GM18502 (cell line): ENCODE measurements around the gene PFKL.
"Not testable (repeated sequence)": the region's sequence is repeated elsewhere in the genome, so short reads cannot be mapped to it uniquely, and the experiment has no call there.

Experiments used
- ATAC-seq: cut with Tn5 transposase; IDR thresholded peaks from one replicate; pipeline ENCODE4 v1.9.1; 2021; ENCODE audit warnings: mild to moderate bottlenecking; ENCODE audit not compliant: unreplicated experiment, poor library complexity

PFKL gene

DNA sequence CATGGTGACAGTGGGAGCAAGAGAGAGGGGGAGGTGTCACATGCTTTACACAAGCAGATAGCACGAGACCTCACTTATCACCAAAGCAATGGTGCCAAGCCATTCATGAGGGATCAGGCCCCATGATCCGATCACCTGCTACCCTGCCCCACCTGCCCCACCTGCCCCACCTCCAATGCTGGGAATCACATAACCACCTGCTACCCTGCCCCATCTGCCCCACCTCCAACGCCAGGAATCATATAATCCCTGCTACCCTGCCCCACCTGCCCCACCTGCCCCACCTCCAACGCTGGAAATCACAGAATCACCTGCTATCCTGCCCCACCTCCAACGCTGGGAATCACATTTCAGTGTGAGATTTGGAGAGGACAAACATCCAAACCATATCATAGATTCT, 24.8 kb upstream of the PFKL start:
- no peak for ATAC-seq

DNA sequence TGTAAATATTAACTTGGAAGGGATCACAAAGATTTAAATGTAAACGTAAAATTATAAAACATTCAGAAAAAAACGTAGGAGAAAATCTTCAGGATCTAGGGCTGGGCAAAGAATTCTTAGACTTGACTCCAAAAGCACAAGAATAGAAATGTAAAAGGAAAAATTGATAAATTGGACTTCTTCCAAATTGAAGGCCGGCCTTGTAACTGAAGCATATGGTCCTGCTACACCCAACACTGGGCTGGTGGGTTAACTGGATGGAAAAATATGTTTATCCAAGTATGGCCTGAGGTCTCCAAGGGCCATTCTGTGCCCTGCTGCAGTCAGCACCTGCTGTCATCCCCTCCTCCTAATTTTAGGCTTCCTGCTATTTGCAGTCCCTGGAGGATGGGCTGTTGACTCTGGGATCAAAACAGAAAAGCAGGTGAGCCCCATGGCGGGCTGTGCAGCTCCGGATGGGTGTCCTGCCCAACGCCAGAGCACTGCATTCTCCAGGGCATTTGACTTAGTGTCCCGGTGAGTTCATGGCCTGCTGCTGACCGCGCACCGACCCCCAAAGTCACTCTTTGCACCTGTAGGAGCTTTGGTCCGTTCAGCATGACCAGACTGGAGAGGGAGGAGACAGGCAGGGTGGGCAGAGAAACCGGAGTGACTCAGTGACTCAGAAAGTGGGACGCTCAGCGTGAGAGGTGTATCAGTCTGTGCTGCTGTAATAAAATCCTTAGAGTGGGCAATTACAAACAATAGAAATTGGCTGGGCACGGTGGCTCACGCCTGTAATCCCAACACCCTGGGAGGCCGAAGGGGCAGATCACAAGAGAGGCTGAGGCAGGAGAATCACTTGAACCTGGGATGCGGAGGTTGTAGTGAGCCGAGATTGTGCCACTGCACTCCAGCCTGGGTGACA, 20.2 kb upstream of the PFKL start:
- ATAC-seq: no peak

DNA sequence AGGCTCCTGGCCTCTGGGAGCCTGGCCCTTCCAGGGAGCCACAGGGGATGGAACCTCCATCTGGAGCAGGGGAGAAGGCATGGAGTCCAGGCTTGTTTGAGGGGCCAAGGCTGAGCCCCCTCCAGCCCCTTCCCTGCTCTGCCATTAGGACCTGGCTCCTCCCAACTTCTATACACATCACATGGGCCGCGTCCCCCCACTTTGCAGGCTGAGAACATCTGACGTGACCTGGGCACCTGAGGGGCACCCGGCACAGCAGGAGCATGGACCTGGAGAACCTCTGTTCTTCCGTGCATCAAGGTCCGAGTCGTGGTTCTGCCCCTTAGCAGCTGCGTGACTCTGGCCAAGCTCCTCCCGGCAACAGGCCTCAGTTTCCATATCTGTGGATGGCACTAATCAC, 18.1 kb upstream of the PFKL start:
- no peak for ATAC-seq

DNA sequence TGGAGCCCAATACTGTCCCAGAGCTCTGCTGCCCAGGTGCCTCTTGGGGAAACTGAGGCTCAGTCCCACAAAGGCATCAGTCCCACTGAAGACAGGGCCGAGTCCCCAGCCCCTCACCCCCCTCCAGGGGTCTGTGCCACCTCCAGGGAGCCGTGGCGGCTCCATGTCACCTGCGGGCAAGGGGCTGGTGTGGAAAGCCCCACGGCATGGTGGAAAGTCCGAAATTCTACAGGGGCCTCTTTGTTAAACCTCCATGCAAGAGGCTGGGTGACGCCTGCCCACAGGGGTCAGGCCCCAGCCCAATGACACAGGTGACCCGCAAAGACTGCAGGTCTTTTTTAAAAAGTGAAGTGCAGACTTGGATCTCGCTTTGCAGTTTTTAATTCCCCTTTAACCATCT, 17.5 kb upstream of the PFKL start:
- no peak for ATAC-seq

DNA sequence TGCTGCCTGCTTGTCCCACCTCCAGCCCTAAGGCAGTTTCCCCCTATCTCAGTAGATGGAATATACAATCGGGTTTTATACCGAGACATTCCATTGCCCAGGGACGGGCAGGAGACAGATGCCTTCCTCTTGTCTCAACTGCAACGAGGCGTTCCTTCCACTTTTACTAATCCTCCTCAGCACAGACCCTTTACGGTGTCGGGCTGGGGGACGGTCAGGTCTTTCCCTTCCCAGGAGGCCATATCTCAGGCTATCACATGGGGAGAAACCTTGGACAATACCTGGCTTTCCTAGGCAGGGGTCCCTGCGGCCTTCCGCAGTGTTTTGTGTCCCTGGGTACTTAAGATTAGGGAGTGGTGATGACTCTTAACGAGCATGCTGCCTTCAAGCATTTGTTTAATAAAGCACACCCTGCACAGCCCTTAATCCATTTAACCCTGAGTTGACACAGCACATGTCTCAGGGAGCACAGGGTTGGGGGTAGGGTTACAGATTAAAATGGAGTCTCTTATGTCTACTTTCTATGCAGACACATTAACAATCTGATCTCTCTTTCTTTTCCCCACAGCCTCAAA, 16.6 kb upstream of the PFKL start:
- ATAC-seq: not testable (repeated sequence)

DNA sequence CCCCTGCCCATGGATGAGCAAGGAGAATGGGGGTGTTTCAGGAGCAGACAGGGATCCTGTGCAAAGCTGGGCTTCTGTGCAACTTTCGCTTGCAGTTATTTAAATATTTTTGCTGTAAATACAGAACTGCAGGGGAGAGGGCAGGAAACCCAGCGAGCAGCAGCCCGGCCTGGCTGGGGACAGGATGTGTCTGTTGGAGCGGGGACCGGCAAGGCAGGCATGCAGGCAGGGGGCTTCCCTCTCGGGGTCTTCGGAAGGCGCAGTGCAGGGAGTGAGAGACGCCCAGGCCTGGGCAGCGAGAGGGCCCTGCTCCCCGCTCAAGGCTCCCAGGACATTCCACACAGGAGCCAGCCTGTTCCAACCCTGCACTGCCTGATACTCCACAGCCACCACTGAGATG, 15.9 kb upstream of the PFKL start:
- ATAC-seq: no peak

DNA sequence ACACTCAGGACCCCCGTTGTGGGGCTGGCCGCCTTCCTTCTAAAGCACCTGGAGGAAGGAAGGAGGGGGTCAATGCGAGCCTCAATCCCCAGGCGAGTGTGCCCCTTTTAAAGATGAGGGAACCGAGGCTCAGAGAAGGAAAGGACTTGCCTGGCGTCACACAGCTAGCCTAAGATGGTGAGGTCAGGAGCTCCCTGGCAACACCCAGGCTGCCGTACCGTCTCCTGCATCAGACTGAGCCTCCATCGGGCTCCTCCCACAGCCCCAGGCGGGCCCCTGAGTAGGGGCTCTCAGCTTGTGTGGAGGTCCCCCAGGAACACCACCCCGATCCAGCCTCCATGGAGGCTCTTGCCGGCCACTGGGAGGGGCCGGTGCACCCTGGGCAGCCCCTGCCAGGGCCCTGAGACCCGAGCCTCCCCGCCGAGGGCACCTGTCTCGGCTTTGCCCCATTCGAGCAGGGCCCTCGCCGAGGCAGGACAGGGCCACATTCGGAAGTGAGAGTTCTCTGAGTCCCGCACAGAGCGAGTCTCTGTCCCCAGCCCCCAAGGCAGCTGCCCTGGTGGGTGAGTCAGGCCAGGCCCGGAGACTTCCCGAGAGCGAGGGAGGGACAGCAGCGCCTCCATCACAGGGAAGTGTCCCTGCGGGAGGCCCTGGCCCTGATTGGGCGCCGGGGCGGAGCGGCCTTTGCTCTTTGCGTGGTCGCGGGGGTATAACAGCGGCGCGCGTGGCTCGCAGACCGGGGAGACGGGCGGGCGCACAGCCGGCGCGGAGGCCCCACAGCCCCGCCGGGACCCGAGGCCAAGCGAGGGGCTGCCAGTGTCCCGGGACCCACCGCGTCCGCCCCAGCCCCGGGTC, 14.5 kb upstream of the PFKL start, which contains the start of gene AIRE:
Gene AIRE (plus strand): TSS at position 739 of the 855 bp plus-strand sequence. CDS start 131 bp downstream, outside the sequence.
- ATAC-seq: no peak

DNA sequence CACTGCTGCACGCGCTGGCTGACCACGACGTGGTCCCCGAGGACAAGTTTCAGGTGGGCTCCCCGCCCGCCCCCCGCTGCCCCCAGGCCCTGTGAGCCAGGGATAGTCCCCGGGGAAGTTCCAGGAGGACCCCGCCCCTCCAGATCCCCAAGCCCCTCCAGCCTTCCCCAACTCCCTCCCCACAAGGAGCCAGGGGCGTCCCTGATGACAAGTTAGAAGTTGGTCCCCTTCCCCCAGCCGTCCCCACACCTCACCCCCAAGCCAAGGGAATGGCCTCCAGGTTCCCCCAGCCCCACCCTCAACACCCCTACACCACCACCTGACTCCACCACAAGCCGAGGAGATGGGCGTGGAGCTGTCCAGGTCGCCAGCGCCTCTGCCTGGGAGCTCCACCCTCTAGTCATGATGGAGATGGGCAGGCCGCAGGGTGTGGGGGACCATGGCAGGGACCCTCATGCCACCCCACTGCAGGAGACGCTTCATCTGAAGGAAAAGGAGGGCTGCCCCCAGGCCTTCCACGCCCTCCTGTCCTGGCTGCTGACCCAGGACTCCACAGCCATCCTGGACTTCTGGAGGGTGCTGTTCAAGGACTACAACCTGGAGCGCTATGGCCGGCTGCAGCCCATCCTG, 13.7 kb upstream of the PFKL start:
- no peak for ATAC-seq

DNA sequence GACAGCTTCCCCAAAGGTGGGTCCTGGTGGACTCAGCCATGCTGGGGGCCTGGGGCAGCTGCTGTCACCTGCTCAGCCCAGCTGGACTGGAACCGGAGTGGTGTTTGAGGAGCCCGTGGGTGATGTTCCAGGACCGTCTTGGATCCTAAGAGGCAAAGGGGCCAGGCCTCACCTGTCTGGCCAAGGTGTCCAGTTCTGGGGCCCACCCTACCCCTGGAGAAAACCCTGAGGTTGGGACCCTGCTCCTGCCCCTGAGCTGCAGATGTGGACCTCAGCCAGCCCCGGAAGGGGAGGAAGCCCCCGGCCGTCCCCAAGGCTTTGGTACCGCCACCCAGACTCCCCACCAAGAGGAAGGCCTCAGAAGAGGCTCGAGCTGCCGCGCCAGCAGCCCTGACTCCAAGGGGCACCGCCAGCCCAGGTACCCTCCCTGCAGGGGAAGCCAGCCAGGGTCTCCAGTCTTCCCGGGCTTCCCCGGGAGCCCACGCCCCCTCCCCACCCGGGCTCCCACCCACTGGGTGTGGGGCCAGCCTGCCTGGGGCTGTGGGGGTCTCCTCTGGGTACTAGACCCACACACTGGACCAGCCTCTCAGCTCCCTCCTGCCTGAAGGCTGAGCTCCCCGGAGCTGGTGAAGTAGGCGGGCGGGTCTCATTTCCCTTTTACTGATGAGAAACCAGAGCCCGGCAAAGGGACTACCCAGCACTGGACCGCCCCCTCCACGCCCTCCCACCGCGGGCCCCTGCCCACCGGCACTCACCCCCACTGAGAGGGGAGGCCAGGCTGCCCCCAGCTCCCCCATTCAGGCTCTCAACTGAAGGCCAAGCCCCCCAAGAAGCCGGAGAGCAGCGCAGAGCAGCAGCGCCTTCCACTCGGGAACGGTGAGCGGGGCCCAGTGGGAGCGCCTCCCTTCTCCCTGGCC, 12.9 kb upstream of the PFKL start:
- no peak for ATAC-seq

DNA sequence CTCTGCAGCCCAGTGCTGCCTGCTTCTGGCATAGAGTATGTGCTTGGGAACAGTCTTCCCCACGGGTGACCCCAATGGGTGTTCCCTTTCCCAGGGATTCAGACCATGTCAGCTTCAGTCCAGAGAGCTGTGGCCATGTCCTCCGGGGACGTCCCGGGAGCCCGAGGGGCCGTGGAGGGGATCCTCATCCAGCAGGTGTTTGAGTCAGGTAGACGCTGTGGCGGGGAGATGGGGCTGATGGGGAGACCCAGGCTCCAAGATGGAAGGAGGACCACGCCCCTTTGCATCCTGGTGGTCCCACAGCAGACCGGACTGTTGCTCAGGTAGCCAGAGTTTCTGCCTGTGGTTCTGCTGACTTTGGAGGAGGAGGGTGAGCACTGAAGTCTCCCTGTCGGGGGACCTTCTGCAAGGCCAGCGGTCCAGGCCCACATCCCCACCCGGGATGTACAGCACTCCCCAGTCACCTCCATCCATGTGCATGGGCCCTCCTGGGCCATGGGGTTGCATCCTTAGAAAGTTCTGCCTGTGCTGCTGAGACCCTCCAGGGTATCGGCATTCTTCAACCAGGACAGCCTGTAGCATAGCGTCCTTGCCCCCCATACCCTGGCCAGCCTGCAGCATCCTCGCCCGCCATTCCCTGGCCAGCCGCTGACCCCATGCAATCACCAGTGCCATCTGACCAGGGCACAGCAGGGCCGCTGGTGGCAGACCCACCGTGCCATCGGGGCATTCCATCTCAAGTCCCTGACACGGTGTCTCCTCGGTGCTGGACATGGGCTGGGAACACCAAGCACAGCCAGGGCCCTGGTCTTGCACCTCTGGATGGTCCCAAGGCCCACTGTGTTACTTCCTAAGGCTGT, 11.4 kb upstream of the PFKL start:
- ATAC-seq: no peak

DNA sequence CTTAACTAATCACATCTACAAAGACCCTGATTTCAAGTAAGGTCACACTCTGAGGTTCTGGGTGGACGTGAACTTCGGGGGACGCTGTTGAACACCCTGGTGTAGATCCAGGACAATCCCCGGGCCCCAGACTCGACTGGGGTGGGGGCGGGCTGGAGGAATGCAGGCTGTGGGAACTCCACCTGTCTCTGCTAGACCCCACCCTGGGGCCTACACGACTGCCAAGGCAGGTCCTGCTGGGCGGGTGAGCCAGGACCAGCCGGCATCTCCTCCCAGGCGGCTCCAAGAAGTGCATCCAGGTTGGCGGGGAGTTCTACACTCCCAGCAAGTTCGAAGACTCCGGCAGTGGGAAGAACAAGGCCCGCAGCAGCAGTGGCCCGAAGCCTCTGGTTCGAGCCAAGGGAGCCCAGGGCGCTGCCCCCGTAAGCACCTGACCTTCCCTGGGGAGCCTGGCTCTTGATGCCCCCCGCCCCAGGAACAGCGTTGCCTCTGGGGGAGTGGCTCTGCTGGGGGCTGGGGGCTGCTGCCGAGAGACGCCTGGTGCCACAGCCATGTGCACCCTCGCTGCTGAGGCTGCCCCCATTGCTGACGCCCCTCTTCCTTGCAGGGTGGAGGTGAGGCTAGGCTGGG, 10.4 kb upstream of the PFKL start:
- ATAC-seq: no peak

DNA sequence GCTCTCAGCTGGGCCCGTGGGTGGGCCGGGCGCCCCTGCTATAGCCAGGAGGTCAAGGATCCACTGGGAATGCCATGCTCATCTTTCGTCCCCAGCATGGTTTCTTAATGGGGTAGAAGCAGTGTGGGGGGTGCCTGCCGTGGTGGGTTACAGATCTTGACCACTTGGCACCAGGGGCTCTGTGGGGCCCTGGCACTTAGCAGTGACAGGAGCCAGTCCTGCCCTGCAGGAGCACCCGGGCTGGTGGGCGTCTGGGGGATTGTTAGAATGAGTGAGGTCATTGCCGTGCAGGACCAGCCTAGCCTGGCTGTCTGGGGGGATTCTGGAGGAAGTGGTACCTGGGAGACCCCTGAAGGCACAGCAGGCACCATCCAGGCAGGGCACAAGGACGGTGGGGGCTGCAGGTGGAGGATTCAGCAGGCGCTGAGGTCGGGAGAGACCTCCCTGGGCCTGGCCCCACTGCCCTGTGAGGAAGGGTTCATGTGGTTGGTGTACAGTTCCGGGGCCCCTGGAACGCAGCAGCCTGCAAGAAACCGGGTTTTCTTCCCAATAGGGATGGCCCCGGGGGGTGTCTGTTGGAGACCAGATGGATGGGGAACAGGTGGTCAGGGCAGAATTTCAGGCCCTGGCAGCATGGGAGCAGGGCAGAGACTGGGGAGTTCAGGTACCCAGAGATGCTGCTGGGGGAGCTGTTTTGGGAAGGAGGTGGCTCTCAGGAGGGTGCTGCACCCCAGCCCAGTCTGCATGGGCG, 9.4 kb upstream of the PFKL start:
- ATAC-seq: no peak

DNA sequence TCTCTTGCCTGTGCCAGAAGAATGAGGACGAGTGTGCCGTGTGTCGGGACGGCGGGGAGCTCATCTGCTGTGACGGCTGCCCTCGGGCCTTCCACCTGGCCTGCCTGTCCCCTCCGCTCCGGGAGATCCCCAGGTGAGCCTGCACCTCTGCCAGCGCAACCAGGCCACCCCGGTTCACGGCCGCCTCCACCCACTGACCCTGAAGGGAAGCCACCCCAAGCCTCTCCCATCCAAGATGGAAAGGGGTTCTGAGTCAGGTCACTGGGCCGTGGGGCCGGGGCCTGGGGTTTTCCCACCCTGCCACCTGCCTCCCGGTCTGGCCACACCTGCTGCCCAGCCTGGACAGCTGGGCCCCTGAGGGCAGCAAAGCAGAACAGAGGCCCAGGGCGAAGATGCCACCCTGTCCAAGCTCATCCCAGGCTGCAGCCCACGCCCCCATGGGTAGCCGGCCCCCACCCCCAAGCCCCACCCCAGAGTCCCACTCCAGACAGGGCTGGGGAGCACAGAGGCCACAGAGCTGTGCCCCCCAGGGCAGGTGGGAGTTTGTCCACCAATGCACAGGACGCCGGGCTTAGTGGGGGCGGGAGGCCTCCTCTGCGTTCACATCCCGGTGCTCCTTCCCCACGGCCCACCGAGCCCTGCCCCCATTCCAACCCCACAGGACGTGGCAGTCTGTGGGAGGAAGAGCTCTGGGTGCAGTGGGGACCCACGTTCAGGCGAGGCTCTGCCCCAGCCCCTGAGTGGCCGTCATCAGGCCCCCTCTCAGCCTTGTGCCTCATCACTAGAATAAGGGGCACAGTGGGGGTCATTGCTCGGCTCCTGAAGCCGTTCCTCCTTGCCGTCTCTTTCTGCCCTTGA, 8.5 kb upstream of the PFKL start:
- no peak for ATAC-seq

DNA sequence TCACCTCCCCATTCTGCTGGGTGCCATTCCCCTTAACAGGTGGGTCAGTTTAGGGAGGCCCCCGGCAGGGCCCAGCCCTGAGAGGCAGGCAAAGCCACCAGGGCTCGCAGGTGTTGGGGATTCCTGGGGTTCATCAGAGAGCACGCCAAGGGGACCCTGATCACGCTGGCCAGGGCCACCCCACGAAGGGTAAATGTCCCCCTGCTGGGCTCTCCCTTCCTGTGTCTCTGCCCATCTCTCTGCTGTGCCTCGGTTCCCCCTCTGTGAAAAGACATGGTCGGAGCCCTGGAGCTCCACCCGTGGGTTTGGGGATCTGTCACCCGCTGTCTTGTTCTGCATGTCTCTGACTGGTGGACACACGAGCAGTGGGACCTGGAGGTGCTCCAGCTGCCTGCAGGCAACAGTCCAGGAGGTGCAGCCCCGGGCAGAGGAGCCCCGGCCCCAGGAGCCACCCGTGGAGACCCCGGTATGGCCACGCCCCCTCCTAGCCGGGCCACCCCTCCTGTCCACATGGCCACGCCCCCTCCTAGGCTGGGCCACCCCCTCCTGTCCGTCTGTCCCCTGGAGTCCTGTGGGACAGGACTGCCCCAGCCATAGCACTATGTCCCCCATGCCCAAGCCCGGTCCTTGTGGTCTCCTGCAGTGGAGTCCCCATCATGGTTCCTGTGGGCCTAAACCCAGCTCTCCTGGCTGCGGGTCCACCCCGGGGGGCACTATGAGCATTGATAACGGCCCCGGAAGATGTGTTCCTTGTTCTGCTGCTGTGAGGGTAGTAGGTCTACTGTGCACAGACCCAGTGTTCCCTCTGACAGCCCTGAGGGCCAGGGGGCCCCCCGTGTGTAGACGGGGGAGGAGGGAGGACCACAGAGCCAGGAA, 7.7 kb upstream of the PFKL start:
- no peak for ATAC-seq

DNA sequence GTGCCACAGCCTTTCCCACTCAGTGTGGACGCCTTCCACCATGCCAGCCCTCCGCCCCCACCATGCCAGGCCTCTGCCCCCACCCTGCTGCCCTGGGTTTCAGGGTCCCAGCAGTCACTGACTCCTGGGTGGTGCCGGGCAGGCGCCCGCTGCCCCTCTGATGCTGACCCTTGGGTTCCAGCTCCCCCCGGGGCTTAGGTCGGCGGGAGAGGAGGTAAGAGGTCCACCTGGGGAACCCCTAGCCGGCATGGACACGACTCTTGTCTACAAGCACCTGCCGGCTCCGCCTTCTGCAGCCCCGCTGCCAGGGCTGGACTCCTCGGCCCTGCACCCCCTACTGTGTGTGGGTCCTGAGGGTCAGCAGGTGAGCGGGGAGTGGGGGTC, 7.0 kb upstream of the PFKL start:
- ATAC-seq: no peak
